Fibroblast of skin of scalp (primary cell): ENCODE data around the gene FKBP3. TPM values are rescaled to one million over a fixed set of nuclear protein-coding genes. Genes with fewer than 3 reads are reported as not detected.
"Not testable (repeated sequence)": the region's sequence is repeated elsewhere in the genome, so short reads cannot be mapped to it uniquely, and the experiment has no call there.

ENCODE experiments used
- DNase-seq: peaks from one replicate; pipeline ENCODE4 v3.0.0-alpha.2; 2013
- polyA plus RNA-seq, 2 experiments: library from polyadenylated mRNA; unstranded; fragments of 120-200 nt; gene quantifications; one replicate each; pipeline ENCODE4 v1.2.1, GENCODE V29; 2013; ENCODE audit not compliant: insufficient read length in 2 of 2

Gene FKBP3
- 94.3 TPM for polyA plus RNA-seq (2013, experiment 1 of 2; ENCODE audit: insufficient read length)
- polyA plus RNA-seq (2013, experiment 2 of 2; ENCODE audit: insufficient read length), result 96.9 TPM

DNA sequence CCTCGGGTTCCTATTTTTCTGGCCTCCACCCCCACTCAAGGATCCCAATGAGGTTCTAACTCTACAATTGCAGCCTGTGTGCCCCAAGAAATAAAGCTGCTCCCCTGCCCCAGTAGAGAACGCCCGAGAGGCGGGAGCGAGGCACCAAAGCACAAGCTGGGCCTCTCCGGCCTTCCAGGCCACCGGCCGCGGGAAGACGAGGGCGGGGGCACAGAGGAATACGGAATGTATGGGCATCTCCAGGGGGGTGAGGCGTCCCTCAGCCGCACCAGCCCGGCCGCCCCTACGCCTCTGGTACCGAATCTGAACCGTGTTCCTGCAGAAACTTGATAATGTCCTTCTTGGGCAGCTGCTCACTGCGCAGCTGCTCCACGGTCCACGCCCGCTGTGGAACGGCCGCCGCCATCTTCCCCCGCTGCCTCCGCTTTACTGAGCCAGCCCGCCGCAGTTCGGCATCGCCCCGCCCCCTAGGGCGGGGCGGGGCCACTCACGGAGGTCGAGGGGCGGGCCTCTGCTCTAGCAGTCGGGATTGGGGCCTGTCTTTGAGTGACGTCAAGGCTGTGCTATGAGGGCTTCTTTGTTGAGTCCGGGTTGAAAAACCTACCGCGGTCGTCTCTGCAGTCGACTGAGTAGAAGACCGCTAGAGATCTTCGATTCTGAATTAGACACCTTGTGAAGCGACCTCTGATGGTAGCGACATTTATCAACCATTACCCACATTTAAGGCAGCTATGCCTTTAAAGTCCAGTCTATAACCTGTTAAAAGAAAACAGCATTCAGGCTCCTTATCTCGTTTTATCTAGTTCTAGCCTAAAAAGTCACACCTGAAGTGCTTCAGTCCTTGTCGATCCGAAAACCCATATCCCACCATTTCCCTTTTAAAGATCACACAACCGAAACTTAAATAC lies at the start of gene FKBP3:
FKBP3 (minus strand) TSS at position 431 of the 908 bp plus-strand sequence; CDS start at position 406, 25 bp downstream.
- peak; percentile 100 for DNase-seq

GRCh38 chr14:45181806-45182205 lies 47.5 kb upstream of the FKBP3 start:
- no peak for DNase-seq

DNA sequence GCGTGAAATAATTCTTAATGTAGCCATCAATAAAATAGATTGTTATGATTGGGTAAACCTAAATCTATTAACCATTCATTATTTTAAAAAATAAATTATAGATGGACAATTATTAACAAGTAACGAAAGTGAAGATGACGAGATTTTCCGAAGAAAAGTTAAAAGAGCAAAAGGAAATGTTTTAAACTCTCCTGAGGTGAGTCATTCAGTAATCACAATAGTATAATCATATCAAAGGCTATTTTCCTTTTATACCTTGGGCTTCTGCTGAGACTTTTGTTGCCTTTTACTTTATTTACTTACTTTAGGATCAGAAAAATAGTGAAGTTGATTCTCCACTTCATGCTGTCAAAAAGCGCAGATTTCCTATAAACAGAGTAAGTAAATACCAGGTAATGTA lies 47.0 kb upstream of the FKBP3 start:
- DNase-seq, result no peak

DNA sequence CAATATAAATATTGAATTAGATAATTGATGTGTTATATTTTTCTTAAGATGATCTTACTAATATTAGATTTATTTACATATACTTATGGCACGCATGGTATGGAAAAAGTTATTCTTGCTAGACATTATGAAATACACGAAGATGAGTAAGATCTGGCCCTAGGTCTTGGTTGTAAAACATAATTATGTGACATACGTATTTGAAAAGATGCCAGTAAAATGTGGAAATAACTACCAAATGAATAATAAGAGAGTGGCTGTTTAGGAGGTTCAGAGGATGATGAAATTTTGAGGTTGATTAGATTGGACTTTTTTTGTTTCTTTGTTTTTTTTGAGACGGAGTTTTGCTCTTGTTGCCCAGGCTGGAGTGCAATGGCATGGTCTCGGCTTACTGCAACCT lies 42.8 kb upstream of the FKBP3 start:
- DNase-seq, result peak; percentile 93

DNA sequence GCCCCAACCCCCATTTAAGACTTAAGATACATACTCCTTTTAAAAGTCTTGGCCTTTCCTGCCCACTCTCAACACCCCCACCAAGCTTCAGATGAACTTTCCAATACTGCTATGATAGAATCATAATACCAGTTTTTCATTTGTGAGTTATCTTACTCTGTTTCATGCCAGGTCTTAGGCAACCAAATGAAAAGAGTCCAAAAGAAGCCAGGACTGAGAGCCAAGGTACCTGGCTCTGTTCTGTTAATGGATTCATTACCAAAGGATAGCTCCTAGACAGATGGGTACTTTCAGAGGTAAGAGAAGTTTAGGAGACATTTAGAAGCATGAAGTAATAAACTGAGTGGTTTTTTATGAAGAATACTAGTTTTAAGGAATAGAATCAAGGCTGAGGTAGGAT lies 35.6 kb upstream of the FKBP3 start:
- no peak for DNase-seq

DNA sequence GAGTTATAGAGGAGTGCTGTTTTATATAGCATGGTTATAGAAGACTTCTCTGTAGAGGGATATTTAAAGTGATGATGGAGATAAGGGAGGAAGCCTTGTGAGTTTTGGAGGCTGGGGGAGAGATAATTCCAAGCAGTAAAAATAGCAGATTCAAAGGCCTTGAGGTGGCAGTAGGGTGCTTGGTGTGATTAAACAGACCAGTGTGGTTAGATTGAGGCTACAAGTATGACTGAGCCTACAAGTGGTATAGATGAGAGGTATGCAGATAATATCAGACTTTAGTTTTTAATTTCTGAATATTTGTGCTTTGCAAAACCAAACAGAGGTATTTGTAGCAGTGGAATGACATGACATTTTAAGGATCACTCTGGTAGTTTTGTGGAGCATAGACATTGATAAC lies 21.8 kb upstream of the FKBP3 start:
- peak; percentile 23 for DNase-seq

DNA sequence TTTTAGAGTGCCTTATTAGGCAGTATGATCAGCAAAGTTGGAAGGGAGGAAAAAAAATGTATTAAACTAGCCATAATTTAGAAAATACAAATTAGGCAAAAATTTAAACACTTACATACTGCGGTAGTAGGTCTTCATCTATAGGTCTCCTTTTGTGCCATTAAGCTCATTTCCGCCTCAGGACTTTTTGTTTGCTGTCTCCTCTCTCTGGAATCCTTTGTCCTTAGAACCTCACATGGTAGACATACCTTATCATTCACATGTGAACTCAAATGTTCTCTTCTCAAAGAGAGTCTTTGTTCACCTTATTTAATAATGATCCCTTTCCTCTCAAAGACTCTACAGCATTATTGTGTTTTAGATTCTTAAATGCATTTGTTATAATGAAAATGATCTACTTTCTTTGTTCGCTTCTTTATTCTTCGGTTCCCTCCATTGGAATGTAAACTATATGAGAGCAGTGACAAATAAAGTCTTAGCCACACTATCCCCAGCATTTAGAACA lies 16.2 kb upstream of the FKBP3 start:
- DNase-seq, result no peak

DNA sequence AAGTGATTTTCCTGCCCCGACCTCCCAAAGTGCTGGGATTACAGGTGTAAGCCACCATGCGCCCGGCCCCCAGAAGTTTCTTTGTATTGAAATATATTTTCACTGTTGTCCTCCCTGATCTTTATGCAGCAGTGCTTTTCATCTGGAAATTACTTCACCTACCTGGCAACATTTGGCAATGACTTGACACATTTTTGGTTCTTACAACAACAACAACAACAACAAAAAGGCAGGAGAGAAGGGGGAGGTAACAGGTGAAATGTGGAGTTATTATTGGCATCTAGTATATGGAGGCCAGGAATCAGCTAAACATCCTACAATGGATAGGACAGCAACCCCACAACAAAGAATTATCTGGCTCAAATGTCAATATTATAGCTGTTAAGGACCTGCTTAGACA lies 15.3 kb upstream of the FKBP3 start:
- no peak for DNase-seq

GRCh38 chr14:45145214-45145613 lies 10.9 kb upstream of the FKBP3 start:
- no peak for DNase-seq

DNA sequence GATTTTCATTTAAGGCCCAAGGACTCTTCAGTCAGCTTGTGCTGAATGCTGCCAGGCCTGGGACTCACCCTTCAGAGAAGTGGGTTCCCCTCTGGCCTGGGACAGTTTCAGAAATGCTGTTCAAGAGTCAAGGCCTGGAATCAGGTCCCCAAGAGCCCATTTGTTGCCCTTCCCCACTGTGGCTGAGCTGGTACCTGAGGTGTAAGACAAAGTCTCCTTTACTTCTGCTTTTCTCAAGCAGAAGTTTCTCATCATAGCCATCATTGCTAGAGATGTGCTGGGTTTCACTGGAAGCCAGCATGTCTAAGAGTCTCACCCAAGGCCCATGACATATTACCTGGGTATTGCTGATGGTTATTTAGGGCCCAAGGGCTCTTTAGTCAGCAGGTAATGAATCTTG lies 10.4 kb upstream of the FKBP3 start:
- DNase-seq, result no peak

DNA sequence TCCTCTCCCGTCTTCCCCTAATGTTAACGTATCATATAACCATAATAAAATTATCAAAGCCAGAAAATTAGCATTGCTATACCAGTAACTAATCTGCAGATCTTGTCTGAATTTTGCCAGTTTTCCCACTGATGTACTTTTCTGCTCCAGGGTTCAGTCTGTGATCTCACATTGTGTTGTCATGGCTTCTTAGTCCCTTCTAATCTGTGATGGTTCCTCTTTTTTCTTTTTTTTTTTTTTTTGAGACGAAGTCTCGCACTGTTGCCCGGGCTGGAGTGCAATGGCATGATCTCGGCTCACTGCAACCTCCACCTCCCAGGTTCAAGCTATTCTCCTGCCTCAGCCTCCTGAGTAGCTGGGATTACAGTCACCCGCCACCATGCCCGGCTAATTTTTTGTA lies 7.8 kb upstream of the FKBP3 start:
- DNase-seq, result not testable (repeated sequence)

DNA sequence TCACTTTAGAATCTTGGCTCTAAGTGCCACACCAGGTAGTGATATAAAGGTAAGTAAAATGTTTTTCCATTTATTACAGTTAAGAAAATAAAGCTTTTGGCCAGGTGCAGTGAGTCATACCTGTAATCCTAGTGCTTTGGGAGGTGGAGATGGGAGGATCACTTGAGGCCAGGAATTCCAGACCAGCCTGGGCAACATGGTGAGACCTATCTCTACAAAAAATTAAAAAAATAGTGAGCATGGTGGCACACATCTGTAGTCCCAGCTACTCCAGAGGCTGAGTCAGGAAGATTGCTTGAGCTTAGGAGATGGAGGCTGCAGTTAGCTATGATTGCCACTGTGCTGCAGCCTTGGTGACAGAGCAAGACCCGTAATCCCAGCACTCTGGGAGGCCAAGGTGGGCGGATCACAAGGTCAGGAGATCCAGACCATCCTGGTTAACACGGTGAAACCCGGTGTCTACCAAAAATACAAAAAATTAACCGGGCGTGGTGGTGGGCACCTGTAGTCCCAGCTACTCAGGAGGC lies 6.4 kb upstream of the FKBP3 start:
- no peak for DNase-seq

GRCh38 chr14:45136399-45136798 lies 2.1 kb upstream of the FKBP3 start:
- no peak for DNase-seq

DNA sequence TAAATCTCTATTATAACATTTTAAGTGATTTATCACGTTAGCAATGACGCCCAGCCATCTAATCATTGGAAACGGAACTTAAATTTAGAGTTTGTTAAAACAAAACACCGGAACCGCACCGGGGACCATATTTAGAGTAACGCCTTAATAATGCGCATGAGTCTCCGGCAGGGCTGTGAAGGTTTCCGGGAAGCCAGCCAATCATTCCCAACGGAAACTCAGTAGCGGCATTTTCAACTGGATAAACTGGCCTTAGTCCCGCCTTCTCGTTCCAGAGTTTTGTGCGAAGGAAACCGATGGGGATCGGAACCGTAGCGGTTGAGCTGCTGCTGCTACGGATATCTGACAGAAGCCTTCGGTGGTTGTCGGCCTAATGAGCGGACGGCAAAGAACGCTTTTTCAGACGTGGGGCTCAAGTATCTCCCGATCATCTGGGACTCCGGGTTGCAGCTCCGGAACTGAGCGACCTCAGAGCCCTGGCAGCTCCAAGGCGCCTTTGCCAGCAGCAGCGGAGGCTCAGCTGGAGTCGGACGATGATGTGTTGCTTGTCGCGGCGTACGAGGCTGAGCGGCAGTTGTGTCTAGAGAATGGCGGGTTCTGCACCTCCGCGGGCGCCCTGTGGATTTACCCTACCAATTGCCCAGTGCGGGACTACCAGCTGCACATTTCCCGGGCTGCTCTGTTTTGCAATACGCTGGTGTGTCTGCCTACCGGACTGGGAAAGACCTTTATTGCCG lies 1.5 kb upstream of the FKBP3 start, which contains the start of gene FANCM:
FANCM (plus strand) TSS at position 272 of the 737 bp plus-strand sequence; CDS start at position 374, 102 bp downstream.
- DNase-seq, result peak; percentile 98

- peak; percentile 14 for DNase-seq
Measured at GRCh38 chr14:45135156-45135555, 875 bp upstream of the FKBP3 start.

- DNase-seq, result no peak
Measured at GRCh38 chr14:45133683-45134050, 614 bp downstream of the FKBP3 start.

DNA sequence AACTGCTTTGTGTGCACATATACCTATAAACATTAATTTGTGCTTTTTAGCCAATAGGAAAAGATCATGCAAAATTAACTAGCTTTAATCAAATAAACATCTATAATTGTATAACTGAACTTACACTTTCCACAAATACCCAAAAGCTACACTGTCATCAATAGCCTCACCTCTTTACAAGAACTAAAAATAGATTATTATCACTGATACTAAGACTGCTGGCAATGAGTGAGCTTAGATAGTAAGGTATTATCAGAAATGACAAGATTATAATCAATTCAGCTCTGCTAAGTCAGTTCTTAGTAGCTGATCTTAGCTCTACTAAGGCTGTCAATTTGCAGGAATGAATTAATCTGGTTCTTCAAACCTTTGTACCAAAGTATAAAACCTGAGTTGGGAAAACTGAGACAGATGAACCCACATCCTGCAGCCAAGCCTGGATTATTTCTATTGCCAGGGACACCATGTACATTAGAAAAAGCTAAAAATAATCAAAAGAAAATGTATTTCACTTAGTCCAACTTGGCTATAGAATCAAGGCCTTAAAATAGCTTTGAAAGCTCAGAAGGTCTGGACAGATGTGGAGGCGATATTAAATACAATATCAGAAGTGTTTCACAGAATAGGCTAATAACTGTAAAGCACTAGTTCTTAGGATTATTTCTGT lies 5.2 kb downstream of the FKBP3 start:
- DNase-seq, result no peak

DNA sequence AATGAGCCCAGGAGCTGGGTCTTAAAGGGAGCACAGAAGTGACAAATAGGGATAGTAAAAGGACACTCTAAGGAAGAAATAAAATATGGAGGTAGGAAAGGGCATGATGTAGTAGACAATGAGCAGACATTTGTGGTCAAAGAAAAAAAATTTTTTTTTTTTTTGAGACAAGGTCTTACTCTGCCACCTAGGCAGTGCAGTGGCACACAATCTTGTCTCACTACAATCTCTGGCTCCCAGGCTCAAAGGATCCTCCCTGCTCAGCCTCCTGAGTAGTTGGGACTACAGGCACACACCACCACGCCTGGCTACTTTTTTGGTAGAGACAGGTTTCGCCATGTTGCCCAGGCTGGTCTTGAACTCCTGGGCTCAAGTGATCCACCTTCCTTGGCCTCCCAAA lies 8.5 kb downstream of the FKBP3 start:
- no peak for DNase-seq

GRCh38 chr14:45123271-45123670 lies 11.0 kb downstream of the FKBP3 start:
- DNase-seq, result no peak

- DNase-seq, result no peak
Measured at GRCh38 chr14:45120096-45120495, 14.2 kb downstream of the FKBP3 start.

DNA sequence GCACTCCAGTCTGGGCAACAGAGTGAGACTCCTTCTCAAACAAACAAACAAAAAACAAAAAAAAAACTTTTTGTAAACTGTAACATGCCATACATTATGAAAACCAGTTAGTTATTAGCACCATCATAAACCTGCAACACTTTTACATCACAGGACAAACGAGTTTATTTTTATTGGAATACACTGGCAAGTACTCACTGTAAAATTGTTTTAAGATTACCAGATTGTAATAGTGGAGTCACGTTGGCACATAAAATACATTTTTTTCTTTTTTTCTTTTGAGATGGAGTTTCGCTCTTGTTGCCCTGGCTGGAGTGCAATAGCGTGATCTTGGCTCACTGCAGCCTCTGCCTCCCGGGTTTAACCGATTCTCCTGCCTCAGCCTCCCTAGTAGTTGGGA lies 15.7 kb downstream of the FKBP3 start:
- no peak for DNase-seq

DNA sequence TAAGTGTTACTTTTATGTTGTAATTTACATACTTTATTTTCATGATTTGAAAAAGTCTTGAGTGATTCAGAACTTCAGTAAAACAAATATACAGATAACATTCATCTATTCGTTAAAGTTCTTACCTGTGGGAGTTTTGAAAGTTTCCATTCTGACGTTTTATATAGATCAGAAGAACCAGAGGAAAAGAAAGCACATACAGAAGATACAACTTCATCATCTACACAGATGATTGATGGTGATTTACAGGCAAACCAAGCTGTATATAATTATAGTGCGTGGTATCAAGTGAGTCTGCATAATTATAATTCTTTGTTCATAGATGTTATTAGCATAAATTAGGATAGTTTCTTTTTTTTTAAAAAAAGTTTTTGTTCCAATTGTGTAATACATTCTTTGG lies 20.0 kb downstream of the FKBP3 start:
- DNase-seq, result no peak
